CD14-positive monocyte (primary cell): ENCODE measurements around the gene TNRC6A. TPM values are rescaled to one million over a fixed set of nuclear protein-coding genes. Genes with fewer than 3 reads are reported as not detected.
A peak's percentile ranks its signal among the peaks of the same experiment; 100 is the strongest.

ENCODE experiments used
- DNase-seq, 3 donors: peaks; one replicate each; pipeline ENCODE4 v3.0.0-alpha.2; 2011 to 2022
- H2AFZ ChIP-seq: 2 replicates; pipeline ENCODE4 v1.6.0; 2012; ENCODE audit warnings: mild to moderate bottlenecking, low read depth, low read length, inconsistent platforms; ENCODE audit not compliant: insufficient read depth, poor library complexity, severe bottlenecking
- H3K27ac ChIP-seq, 2 donors: 1 replicate in 1 of 2; 2 replicates in 1 of 2; pipeline ENCODE4 v1.5.1; 2012 to 2013; ENCODE audit warnings: low read length in 2 of 2, control low read depth in 1 of 2, inconsistent platforms in 1 of 2, low read depth in 1 of 2, mild to moderate bottlenecking in 1 of 2
- H3K27me3 ChIP-seq, 2 donors: one replicate each; pipeline versions ENCODE4 v1.6.0 to v1.6.1; 2011 to 2013; ENCODE audit warnings: low read length in 2 of 2; ENCODE audit not compliant: control insufficient read depth in 2 of 2, insufficient read depth in 2 of 2
- H3K36me3 ChIP-seq, 2 donors: replicated peaks in 1 of 2; 1 replicate in 1 of 2; 2 replicates in 1 of 2; pipeline versions ENCODE4 v1.5.1 to v1.6.1; 2012 to 2013; ENCODE audit warnings: low read length in 2 of 2, control low read depth in 1 of 2, inconsistent platforms in 1 of 2, mild to moderate bottlenecking in 1 of 2; ENCODE audit not compliant: insufficient read depth in 2 of 2, control insufficient read depth in 1 of 2
- H3K4me1 ChIP-seq, 2 donors: 1 replicate in 1 of 2; 2 replicates in 1 of 2; pipeline versions ENCODE4 v1.5.1 to v1.6.1; 2012 to 2013; ENCODE audit warnings: low read length in 2 of 2, control low read depth in 1 of 2, inconsistent platforms in 1 of 2, mild to moderate bottlenecking in 1 of 2, moderate library complexity in 1 of 2; ENCODE audit not compliant: insufficient read depth in 2 of 2, control insufficient read depth in 1 of 2
- H3K4me2 ChIP-seq: replicated peaks from 2 replicates; pipeline ENCODE3; 2012; ENCODE audit warnings: low read length, moderate library complexity, mild to moderate bottlenecking; ENCODE audit not compliant: poor library complexity, severe bottlenecking; ENCODE audit errors: extremely low read depth
- H3K4me3 ChIP-seq, 3 experiments: fragments of 200-600 bp in 1 of 3; sonication (generic) in 1 of 3; replicated peaks in 1 of 3; 1 replicate in 2 of 3; 2 replicates in 1 of 3; pipeline ENCODE4 v1.5.1; 2011 to 2013; ENCODE audit warnings: low read length in 3 of 3, mild to moderate bottlenecking in 3 of 3, control low read depth in 2 of 3, low read depth in 2 of 3, inconsistent platforms in 1 of 3, moderate library complexity in 1 of 3
- H3K79me2 ChIP-seq: 2 replicates; pipeline ENCODE4 v1.6.0; 2012; ENCODE audit warnings: mild to moderate bottlenecking, control low read depth, inconsistent platforms, low read length, moderate library complexity; ENCODE audit not compliant: insufficient read depth
- H3K9ac ChIP-seq: 2 replicates; pipeline ENCODE4 v1.6.0; 2017; ENCODE audit warnings: low read length, mild to moderate bottlenecking; ENCODE audit not compliant: insufficient read depth, poor library complexity, severe bottlenecking
- H3K9me3 ChIP-seq, 2 donors: replicated peaks in 1 of 2; 1 replicate in 1 of 2; 2 replicates in 1 of 2; pipeline versions ENCODE4 v1.5.1 to v1.6.1; 2012 to 2013; ENCODE audit warnings: low read length in 2 of 2, control low read depth in 1 of 2; ENCODE audit not compliant: control insufficient read depth in 1 of 2, insufficient read depth in 1 of 2
- H4K20me1 ChIP-seq: 2 replicates; pipeline ENCODE4 v1.6.0; 2012; ENCODE audit warnings: mild to moderate bottlenecking, low read length, control low read depth, moderate library complexity; ENCODE audit not compliant: insufficient read depth
- H3K27ac Mint-ChIP-seq, 7 donors: one replicate each; pipeline ENCODE4 v1.8.0; 2020; ENCODE audit warnings: mild to moderate bottlenecking in 7 of 7, mixed read lengths in 7 of 7, moderate library complexity in 6 of 7, inconsistent platforms in 2 of 7
- H3K27me3 Mint-ChIP-seq, 3 donors: one replicate each; pipeline ENCODE4 v1.8.0; 2021 to 2022; ENCODE audit warnings: low read depth in 3 of 3, mild to moderate bottlenecking in 3 of 3, mixed read lengths in 3 of 3, moderate library complexity in 3 of 3, inconsistent platforms in 1 of 3
- H3K36me3 Mint-ChIP-seq, 2 donors: one replicate each; pipeline ENCODE4 v1.8.0; 2020; ENCODE audit warnings: mixed read lengths in 2 of 2, inconsistent platforms in 1 of 2, mild to moderate bottlenecking in 1 of 2
- H3K4me1 Mint-ChIP-seq: one replicate; pipeline ENCODE4 v1.8.0; 2020; ENCODE audit warnings: mild to moderate bottlenecking, mixed read lengths
- H3K4me3 Mint-ChIP-seq, 2 donors: one replicate each; pipeline ENCODE4 v1.8.0; 2020; ENCODE audit warnings: mild to moderate bottlenecking in 2 of 2, mixed read lengths in 2 of 2, moderate library complexity in 1 of 2
- H3K9me3 Mint-ChIP-seq, 7 donors: one replicate each; pipeline ENCODE4 v1.8.0; 2020 to 2022; ENCODE audit warnings: mixed read lengths in 7 of 7, mild to moderate bottlenecking in 6 of 7, moderate library complexity in 6 of 7, inconsistent platforms in 2 of 7
- CTCF ChIP-seq: fragments of 200-600 bp; IDR thresholded peaks from one replicate; pipeline ENCODE4 v1.8.0; 2022; ENCODE audit warnings: antibody characterized with exemption, mild to moderate bottlenecking
- WGBS: methylation state at CpG from one replicate; pipeline ENCODE4 v1.1.5; 2013; ENCODE audit warnings: missing lambda C conversion rate; ENCODE audit not compliant: insufficient coverage; 5-methylcytosine and 5-hydroxymethylcytosine counted together
- intact Hi-C, 2 donors: fragments of 100-400 bp; cut with micrococcal nuclease; formaldehyde crosslinking; loops; one replicate each; pipeline versions ENCODE4 v1.15.0 to v1.15.1; 2023
- polyA plus RNA-seq, 3 donors: library from polyadenylated mRNA; depleted of rRNA in 1 of 3; unstranded in 2 of 3; stranded (reverse) in 1 of 3; fragments of 300-500 nt in 2 of 3; fragments of >200 nt in 1 of 3; fragmentation: Illumina TruSeq in 2 of 3; gene quantifications; 1 replicate in 2 of 3; 2 replicates in 1 of 3; pipeline ENCODE4 v1.2.3, GENCODE V29; 2012 to 2021

The TNRC6A gene
- polyA plus RNA-seq, 3 donors, result 3.3 to 36.1 (median 4.0) TPM

GRCh38 chr16:24837969-24838368 is 108.5 kb downstream of the TNRC6A start:
- no peak overlapping the region for H3K4me3 Mint-ChIP-seq
- DNase-seq, result no peak
- 95% methylated on average over 7 of the region's 9 CpGs for WGBS
- peaks cover 0 to 3% of the 10 kb centered on the region in 2 donors for H3K36me3 Mint-ChIP-seq
- peaks cover 10 to 12% of the 10 kb centered on the region in 2 donors for H3K4me1 ChIP-seq
- no peak overlapping the region for H2AFZ ChIP-seq
- no peaks in the 10 kb centered on the region for H3K27me3 ChIP-seq
- no peak overlapping the region for H3K4me3 ChIP-seq
- no peak overlapping the region for H3K4me2 ChIP-seq
- no peaks in the 10 kb centered on the region for H3K9me3 Mint-ChIP-seq
- intact Hi-C loops, result no loop called here
- H3K79me2 ChIP-seq, result no peaks in the 10 kb centered on the region
- no peak for TF ChIP-seq CTCF
- H3K9me3 ChIP-seq, result no peaks in the 10 kb centered on the region
- no peaks in the 10 kb centered on the region for H4K20me1 ChIP-seq
- H3K27me3 Mint-ChIP-seq, result peaks cover 0 to 3% (median 1%) of the 10 kb centered on the region in 3 donors
- no peak overlapping the region for H3K9ac ChIP-seq
- no peak overlapping the region for H3K27ac ChIP-seq
- H3K27ac Mint-ChIP-seq, result no peak overlapping the region
- peaks cover 13% of the 10 kb centered on the region for H3K4me1 Mint-ChIP-seq
- H3K36me3 ChIP-seq, result no peaks in the 10 kb centered on the region

GRCh38 chr16:24838554-24839266 is 109.3 kb downstream of the TNRC6A start:
- Histone ChIP-seq H3K36me3 (no peaks in the 10 kb centered on the region), H3K9me3 (no peaks in the 10 kb centered on the region), H3K79me2 (no peaks in the 10 kb centered on the region), H2AFZ (peak overlapping the region; percentile 2), H3K4me3 (peak overlapping the region in 1 of 3 experiments; percentile 27), H4K20me1 (no peaks in the 10 kb centered on the region), H3K4me1 (peaks cover 10 to 12% of the 10 kb centered on the region in 2 donors), H3K9ac (peak overlapping the region; percentile 4), H3K4me2 (peak overlapping the region; percentile 36), H3K27ac (no peak overlapping the region), H3K27me3 (no peaks in the 10 kb centered on the region)
- peak overlapping the region; percentile 60 to 85 for H3K4me3 Mint-ChIP-seq
- TF ChIP-seq CTCF, result no peak
- 0% methylated on average over 3 of the region's 5 CpGs for WGBS
- intact Hi-C loops, result no loop called here
- DNase-seq, result peak in 2 of 3 donors; percentile 14 to 29
- H3K4me1 Mint-ChIP-seq, result peaks cover 13% of the 10 kb centered on the region
- peak overlapping the region in 1 of 7 donors; percentile 46 for H3K27ac Mint-ChIP-seq
- H3K27me3 Mint-ChIP-seq, result peaks cover 0 to 3% (median 1%) of the 10 kb centered on the region in 3 donors
- H3K9me3 Mint-ChIP-seq, result no peaks in the 10 kb centered on the region
- H3K36me3 Mint-ChIP-seq, result peaks cover 0 to 3% of the 10 kb centered on the region in 2 donors
